Tibial nerve (tissue), 4 donors: ENCODE data around the gene CCDC15. TPM values are rescaled to one million over a fixed set of nuclear protein-coding genes. Genes with fewer than 3 reads are reported as not detected.

ENCODE experiments used
- DNase-seq, 2 donors: peaks; one replicate each; pipeline ENCODE4 v3.0.0-alpha.2; 2019; ENCODE audit warnings: low spot score in 2 of 2
- H3K27ac ChIP-seq, 4 donors: fragments of 200-600 bp; sonication (generic) in 3 of 4; one replicate each; pipeline ENCODE4 v1.5.1; 2017 to 2019; ENCODE audit warnings: mild to moderate bottlenecking in 1 of 4
- H3K27me3 ChIP-seq, 2 donors: fragments of 200-600 bp; sonication (generic) in 1 of 2; one replicate each; pipeline versions ENCODE4 v1.5.1 to v1.6.0; 2017 to 2019
- H3K36me3 ChIP-seq, 3 donors: fragments of 200-600 bp; sonication (generic); one replicate each; pipeline ENCODE4 v1.5.1; 2018 to 2019
- H3K4me1 ChIP-seq, 4 donors: fragments of 200-600 bp; sonication (generic) in 3 of 4; one replicate each; pipeline ENCODE4 v1.5.1; 2017 to 2019
- H3K4me3 ChIP-seq, 4 donors: fragments of 200-600 bp; sonication (generic) in 3 of 4; one replicate each; pipeline ENCODE4 v1.5.1; 2017 to 2019; ENCODE audit warnings: mild to moderate bottlenecking in 1 of 4, moderate library complexity in 1 of 4
- H3K9me3 ChIP-seq, 4 donors: fragments of 200-600 bp; sonication (generic) in 3 of 4; one replicate each; pipeline ENCODE4 v1.5.1; 2017 to 2019
- EP300 ChIP-seq, 2 donors: sonication (generic); formaldehyde crosslinking; IDR thresholded peaks; one replicate each; pipeline ENCODE4 v1.6.1; 2017; ENCODE audit warnings: antibody characterized with exemption in 2 of 2, mild to moderate bottlenecking in 1 of 2
- POLR2A ChIP-seq, 2 donors: fragments of 450-650 bp; IDR thresholded peaks; one replicate each; pipeline ENCODE4 v1.6.1; 2017; ENCODE audit warnings: antibody characterized with exemption in 2 of 2, mild to moderate bottlenecking in 2 of 2, moderate library complexity in 2 of 2
- WGBS, 2 donors: methylation state at CpG; one replicate each; pipeline ENCODE4 v1.1.5; 2018; 5-methylcytosine and 5-hydroxymethylcytosine counted together
- total RNA-seq, 4 donors: library from RNA; depleted of rRNA; stranded (reverse); fragments of >200 nt; gene quantifications; one replicate each; pipeline ENCODE4 v1.1.0, GENCODE V29; 2016
- TF ChIP-seq, protein P1 (sequence below), 5 experiments: fragments of 200-600 bp in 3 of 5; fragments of 450-650 bp in 2 of 5; sonication (generic) in 3 of 5; IDR thresholded peaks; one replicate each; pipeline ENCODE4 v1.5.1; 2016 to 2019; ENCODE audit warnings: antibody characterized with exemption in 5 of 5, mild to moderate bottlenecking in 3 of 5, moderate library complexity in 2 of 5

The CCDC15 gene
- total RNA-seq, 4 donors from 2014 or later: 0.98 to 4.2 (median 2.6) TPM

DNA sequence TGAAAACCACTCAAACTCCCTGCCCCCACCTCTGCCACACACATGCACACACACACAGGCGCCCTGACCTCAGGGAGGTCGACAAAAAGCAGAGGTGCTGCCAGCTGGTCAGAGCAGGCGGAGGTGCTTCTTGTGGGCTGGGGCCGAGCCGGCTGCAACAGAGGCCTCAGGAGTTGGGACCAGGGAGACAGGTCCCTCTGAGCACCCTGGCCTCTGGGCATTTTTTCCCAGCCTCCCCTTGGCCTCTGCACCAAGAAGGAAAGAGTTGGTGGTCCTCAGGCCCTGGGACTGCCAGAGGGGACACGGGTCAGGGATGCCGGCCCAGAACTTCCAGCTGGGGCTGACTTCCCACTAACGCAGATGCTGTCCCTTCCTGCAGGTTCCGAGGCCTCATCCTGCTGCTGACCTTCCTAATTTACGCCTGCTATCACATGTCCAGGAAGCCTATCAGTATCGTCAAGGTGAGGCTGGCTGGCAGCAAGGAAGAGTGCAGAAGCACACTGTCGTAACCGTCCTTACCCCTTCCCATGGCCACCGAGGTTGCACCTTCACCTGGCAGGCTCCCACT, 122.5 kb downstream of the CCDC15 start:
- H3K27me3 ChIP-seq: no peaks in the 10 kb centered on the region
- DNase-seq: no peak
- 79 to 81% methylated on average over 14 of the region's 14 CpGs for WGBS, 2 donors
- TF ChIP-seq EP300 (IDR thresholded peaks at IDR 0.05): no peak
- TF ChIP-seq, protein P1, sequence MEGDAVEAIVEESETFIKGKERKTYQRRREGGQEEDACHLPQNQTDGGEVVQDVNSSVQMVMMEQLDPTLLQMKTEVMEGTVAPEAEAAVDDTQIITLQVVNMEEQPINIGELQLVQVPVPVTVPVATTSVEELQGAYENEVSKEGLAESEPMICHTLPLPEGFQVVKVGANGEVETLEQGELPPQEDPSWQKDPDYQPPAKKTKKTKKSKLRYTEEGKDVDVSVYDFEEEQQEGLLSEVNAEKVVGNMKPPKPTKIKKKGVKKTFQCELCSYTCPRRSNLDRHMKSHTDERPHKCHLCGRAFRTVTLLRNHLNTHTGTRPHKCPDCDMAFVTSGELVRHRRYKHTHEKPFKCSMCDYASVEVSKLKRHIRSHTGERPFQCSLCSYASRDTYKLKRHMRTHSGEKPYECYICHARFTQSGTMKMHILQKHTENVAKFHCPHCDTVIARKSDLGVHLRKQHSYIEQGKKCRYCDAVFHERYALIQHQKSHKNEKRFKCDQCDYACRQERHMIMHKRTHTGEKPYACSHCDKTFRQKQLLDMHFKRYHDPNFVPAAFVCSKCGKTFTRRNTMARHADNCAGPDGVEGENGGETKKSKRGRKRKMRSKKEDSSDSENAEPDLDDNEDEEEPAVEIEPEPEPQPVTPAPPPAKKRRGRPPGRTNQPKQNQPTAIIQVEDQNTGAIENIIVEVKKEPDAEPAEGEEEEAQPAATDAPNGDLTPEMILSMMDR (IDR thresholded peaks at IDR 0.05): no peak
- no peak for TF ChIP-seq POLR2A (IDR thresholded peaks at IDR 0.05)
- H3K4me3 ChIP-seq: no peak overlapping the region
- H3K4me1 ChIP-seq: peaks cover 0 to 9% (median 1%) of the 10 kb centered on the region in 4 donors
- H3K36me3 ChIP-seq: no peaks in the 10 kb centered on the region
- H3K9me3 ChIP-seq: no peaks in the 10 kb centered on the region
- H3K27ac ChIP-seq: no peak overlapping the region

- Histone ChIP-seq H3K27ac (no peak overlapping the region), H3K4me3 (no peak overlapping the region), H3K27me3 (no peaks in the 10 kb centered on the region), H3K4me1 (peaks cover 0 to 7% (median 0%) of the 10 kb centered on the region in 4 donors), H3K36me3 (no peaks in the 10 kb centered on the region), H3K9me3 (no peaks in the 10 kb centered on the region)
- TF ChIP-seq POLR2A (IDR thresholded peaks at IDR 0.05) (no peak), EP300 (IDR thresholded peaks at IDR 0.05) (no peak)
- TF ChIP-seq, protein P1 (IDR thresholded peaks at IDR 0.05): no peak
- 96% methylated on average over 11 of the region's 11 CpGs for WGBS, 2 donors
- DNase-seq: no peak
These were observed 124.0 kb downstream of the CCDC15 start for GRCh38 chr11:125078016-125078415.

- WGBS, 2 donors: 93 to 94% methylated on average over 14 of the region's 14 CpGs
- Histone ChIP-seq H3K4me1 (peaks cover 0 to 7% (median 0%) of the 10 kb centered on the region in 4 donors), H3K27ac (no peak overlapping the region), H3K4me3 (no peak overlapping the region), H3K36me3 (no peaks in the 10 kb centered on the region), H3K9me3 (no peaks in the 10 kb centered on the region), H3K27me3 (no peaks in the 10 kb centered on the region)
- TF ChIP-seq EP300 (IDR thresholded peaks at IDR 0.05): no peak
- TF ChIP-seq POLR2A (IDR thresholded peaks at IDR 0.05): no peak
- TF ChIP-seq, protein P1 (IDR thresholded peaks at IDR 0.05): no peak
- DNase-seq: no peak
These were observed 124.6 kb downstream of the CCDC15 start for GRCh38 chr11:125078516-125079140.

DNA sequence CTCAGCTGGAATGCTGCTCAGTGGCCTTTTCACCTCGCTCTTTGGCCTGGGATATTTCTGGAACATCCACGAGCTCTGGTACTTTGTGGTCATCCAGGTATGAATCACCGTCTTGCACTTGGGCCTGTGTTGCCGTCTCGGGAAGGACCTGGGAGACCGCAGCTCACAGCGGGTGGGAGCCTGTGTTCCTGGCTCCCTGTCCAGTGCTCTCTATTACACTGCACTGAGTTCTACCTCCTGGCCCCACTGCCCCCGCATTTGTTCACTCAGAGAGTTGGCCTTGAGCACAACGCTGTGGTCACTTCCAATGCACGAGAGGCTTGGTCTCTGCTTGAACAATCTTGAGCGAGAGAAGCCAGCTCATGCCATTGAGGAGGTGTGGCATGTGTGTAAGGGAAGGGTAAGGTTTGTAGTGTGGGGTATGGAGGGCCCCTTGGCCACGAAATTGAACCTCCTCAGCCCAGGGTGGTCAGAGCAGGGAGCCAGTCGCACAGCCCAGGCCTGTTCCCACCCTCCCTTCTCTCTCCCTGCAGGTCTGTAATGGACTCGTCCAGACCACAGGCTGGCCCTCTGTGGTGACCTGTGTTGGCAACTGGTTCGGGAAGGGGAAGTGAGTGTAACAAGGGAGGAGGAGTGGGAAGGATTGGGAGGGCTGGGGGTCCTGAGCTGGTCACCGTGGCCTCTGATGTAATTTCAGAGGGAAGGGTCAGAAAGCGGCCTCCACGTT, 125.3 kb downstream of the CCDC15 start:
- H3K36me3 ChIP-seq: no peaks in the 10 kb centered on the region
- no peak overlapping the region for H3K27ac ChIP-seq
- no peaks in the 10 kb centered on the region for H3K9me3 ChIP-seq
- 60 to 72% methylated on average over 18 of the region's 18 CpGs for WGBS, 2 donors
- no peak for DNase-seq
- no peak overlapping the region for H3K4me3 ChIP-seq
- no peaks in the 10 kb centered on the region for H3K27me3 ChIP-seq
- H3K4me1 ChIP-seq: peaks cover 0 to 7% (median 0%) of the 10 kb centered on the region in 4 donors
- TF ChIP-seq POLR2A (IDR thresholded peaks at IDR 0.05) (no peak), EP300 (IDR thresholded peaks at IDR 0.05) (no peak)
- TF ChIP-seq, protein P1 (IDR thresholded peaks at IDR 0.05): no peak
